GM12891 (cell line): ENCODE measurements around the gene OSMR. TPM values are rescaled to one million over a fixed set of nuclear protein-coding genes. Genes with fewer than 3 reads are reported as not detected.
A peak's percentile ranks its signal among the peaks of the same experiment; 100 is the strongest.

Experiments used
- DNase-seq: peaks from one replicate; pipeline ENCODE4 v3.0.0; 2011; ENCODE audit warnings: low spot score; ENCODE audit not compliant: insufficient read length
- FAIRE-seq: peaks from 2 replicates; lab custom pipeline; 2011; peaks lifted over from hg19 to GRCh38; lab: Jason Lieb, UNC
- PAX5 ChIP-seq: IDR thresholded peaks from 2 replicates; pipeline ENCODE4 v1.6.1; 2011; ENCODE audit warnings: low read length, moderate library complexity, mild to moderate bottlenecking; ENCODE audit not compliant: insufficient read depth, severe bottlenecking
- POLR2A ChIP-seq: IDR thresholded peaks from 2 replicates; pipeline ENCODE4 v1.6.1; 2011; ENCODE audit warnings: low read depth, low read length, control low read depth
- POLR2AphosphoS5 ChIP-seq: IDR thresholded peaks from 2 replicates; pipeline ENCODE4 v1.6.1; 2011; ENCODE audit warnings: low read depth, low read length, control low read depth
- POU2F2 ChIP-seq: IDR thresholded peaks from 2 replicates; pipeline ENCODE4 v1.6.1; 2011; ENCODE audit warnings: low read depth, mild to moderate bottlenecking, control low read depth, low read length, moderate library complexity
- SPI1 ChIP-seq: IDR thresholded peaks from 2 replicates; pipeline ENCODE4 v1.6.1; 2011; ENCODE audit warnings: low read depth, low read length, control low read depth
- TAF1 ChIP-seq: IDR thresholded peaks from 2 replicates; pipeline ENCODE4 v1.6.1; 2011; ENCODE audit warnings: low read depth, low read length, control low read depth
- polyA plus RNA-seq: library from polyadenylated mRNA; unstranded; fragments of >200 nt; gene quantifications from one replicate; pipeline ENCODE4 v1.2.1, GENCODE V29; 2012; ENCODE audit warnings: low read depth, missing spikeins, inconsistent platforms; ENCODE audit not compliant: missing spikeins

The OSMR gene
- 0.17 TPM for polyA plus RNA-seq

GRCh38 chr5:38845526-38846378 is at the start of gene OSMR:
Gene OSMR, plus strand, starts transcription at chr5:38846012. Its CDS starts 23,033 bp downstream, at chr5:38869045.
- FAIRE-seq (no peak), DNase-seq (peak; percentile 18)
- TF ChIP-seq POLR2A, result no peak
- no peak for TF ChIP-seq POU2F2
- TF ChIP-seq PAX5, result no peak
- TF ChIP-seq TAF1, result no peak
- TF ChIP-seq SPI1, result no peak
- TF ChIP-seq POLR2AphosphoS5, result no peak

GRCh38 chr5:38796742-38797108 is 49.1 kb upstream of the OSMR start:
- FAIRE-seq (no peak), DNase-seq (no peak)
- TF ChIP-seq PAX5 (no peak), POU2F2 (no peak), TAF1 (no peak), POLR2A (no peak), SPI1 (no peak), POLR2AphosphoS5 (no peak)

- DNase-seq (no peak), FAIRE-seq (no peak)
- TF ChIP-seq POLR2A, result no peak
- TF ChIP-seq POU2F2, result no peak
- TF ChIP-seq TAF1, result no peak
- no peak for TF ChIP-seq SPI1
- TF ChIP-seq POLR2AphosphoS5, result no peak
- no peak for TF ChIP-seq PAX5
Measured at GRCh38 chr5:38797838-38798237, 48.0 kb upstream of the OSMR start.

GRCh38 chr5:38799556-38800377 is 46.0 kb upstream of the OSMR start:
- DNase-seq (no peak), FAIRE-seq (no peak)
- no peak for TF ChIP-seq POLR2AphosphoS5
- TF ChIP-seq SPI1, result no peak
- no peak for TF ChIP-seq POLR2A
- TF ChIP-seq PAX5, result no peak
- no peak for TF ChIP-seq POU2F2
- no peak for TF ChIP-seq TAF1

- FAIRE-seq, result no peak
- no peak for DNase-seq
- TF ChIP-seq POLR2A (no peak), POU2F2 (no peak), TAF1 (no peak), PAX5 (no peak), SPI1 (no peak), POLR2AphosphoS5 (no peak)
Measured at GRCh38 chr5:38800515-38800914, 45.3 kb upstream of the OSMR start.

GRCh38 chr5:38802125-38802524 is 43.7 kb upstream of the OSMR start:
- DNase-seq (no peak), FAIRE-seq (no peak)
- TF ChIP-seq POLR2A (no peak), POLR2AphosphoS5 (no peak), POU2F2 (no peak)

- DNase-seq (no peak), FAIRE-seq (no peak)
- no peak for TF ChIP-seq PAX5
- TF ChIP-seq POLR2A, result no peak
- TF ChIP-seq SPI1, result no peak
- TF ChIP-seq POU2F2, result no peak
- no peak for TF ChIP-seq TAF1
- TF ChIP-seq POLR2AphosphoS5, result no peak
Measured at GRCh38 chr5:38803246-38803645, 42.6 kb upstream of the OSMR start.

- DNase-seq (no peak), FAIRE-seq (no peak)
- TF ChIP-seq SPI1, result no peak
- no peak for TF ChIP-seq POLR2A
- TF ChIP-seq POLR2AphosphoS5, result no peak
- TF ChIP-seq PAX5, result no peak
- no peak for TF ChIP-seq POU2F2
- TF ChIP-seq TAF1, result no peak
Measured at GRCh38 chr5:38806775-38807258, 39.0 kb upstream of the OSMR start.
